Mucosa of gallbladder (tissue), 1 donor: ENCODE measurements around the gene IQSEC2. TPM values are rescaled to one million over a fixed set of nuclear protein-coding genes. Genes with fewer than 3 reads are reported as not detected.

Experiments
- DNase-seq: peaks from one replicate; pipeline ENCODE4 v3.0.0-alpha.2; 2020; ENCODE audit warnings: low spot score
- total RNA-seq: library from RNA; stranded (reverse); gene quantifications from one replicate; pipeline ENCODE4 v1.2.1, GENCODE V29; 2021
- donor health status: DM: no; HTN: no; CAD: no.

Gene IQSEC2
- total RNA-seq, 1 donor from 2014 or later, result 34.5 TPM

DNA sequence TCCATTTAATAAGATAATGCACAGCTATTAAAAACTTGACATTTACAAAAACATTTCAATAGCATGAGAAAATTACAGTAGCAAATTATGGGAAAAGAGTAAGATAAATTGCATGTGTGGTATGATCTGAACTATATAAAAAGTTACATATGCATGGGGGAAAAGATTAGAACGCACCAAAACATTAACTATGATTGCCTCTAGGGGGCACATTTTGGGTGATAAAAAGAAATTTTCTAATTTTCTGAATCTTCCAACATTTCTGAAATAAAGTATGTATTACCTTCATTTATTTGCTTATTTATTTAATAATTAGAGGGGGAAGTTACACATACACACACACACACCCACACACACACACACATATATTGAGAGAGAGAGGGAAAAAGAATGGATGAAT lies 36.8 kb downstream of the IQSEC2 start:
- DNase-seq, result no peak

DNA sequence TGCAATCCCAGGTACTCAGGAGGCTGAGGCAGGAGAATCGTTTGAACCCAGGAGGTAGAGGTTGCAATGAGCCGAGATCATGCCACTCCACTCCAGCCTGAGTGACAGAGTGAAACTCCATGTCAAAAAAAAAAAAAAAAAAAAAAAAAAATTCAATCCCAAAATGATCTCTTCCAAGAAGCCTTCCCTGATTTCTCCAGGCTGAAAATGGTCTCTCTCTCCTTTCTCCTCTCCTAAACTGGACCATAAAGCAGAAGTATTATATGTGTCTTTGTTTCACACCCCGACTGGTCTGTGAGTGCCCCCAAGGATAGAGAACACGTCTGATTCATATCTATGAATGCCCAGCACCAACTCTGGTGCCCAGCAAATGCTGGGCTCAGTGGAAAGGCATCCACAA lies 39.1 kb downstream of the IQSEC2 start:
- no peak for DNase-seq

DNA sequence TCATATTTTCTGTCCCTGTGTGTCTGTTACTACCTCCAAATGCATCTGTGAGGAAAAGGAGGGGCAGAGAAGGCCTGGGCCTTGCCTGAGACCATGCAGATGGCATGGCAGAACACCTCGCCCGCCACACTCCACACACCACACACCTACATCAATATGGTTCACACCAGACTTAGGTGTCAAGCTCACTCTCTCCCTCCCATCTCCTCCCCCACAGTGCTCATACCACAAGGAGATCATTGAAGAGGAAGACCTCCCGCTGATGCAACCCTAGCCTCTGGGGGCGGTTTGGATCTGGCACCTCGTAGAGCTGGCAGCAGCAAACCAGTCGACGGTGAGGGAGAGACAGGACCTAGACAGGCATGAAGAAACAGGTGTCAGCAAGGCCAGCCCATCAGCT lies 39.8 kb downstream of the IQSEC2 start:
- DNase-seq, result no peak

DNA sequence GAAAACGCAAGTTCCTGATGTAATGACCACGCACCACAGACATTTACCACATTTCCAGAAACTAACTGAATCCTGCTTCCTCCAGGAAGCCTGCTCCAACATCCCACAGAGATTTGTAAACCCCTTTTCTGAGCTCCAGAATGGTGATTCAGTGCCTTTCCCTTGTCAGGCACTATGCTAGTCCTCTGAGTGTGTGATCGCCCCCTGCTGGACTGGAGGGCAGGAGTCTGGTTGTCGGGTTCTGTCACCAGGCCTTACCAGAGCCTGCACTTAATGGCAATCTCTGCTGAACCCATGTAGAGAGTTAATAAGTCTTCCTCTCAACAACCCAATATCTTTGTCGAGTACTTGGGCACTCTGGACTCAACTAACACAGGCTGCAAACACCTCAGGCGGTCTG lies 41.9 kb downstream of the IQSEC2 start:
- DNase-seq, result no peak

DNA sequence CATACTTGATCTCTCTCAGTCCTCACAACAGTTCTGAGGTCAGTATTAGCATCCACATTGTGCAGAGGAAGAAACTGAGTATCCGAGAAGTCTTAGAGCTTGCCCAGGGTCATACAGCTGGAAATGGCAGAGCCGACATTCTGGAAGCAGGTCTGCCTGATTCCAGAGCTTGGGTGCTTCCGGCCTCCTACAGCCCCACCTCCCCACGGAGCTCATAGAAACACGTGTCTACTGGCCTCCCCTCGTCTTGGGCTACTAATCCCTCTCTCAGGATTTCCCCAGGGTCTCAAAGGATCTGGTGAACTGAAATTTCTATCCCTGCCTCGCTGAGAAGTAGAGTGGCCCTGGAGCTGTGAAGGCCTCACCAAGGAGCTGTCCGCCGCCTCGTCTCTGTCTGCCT lies 44.3 kb downstream of the IQSEC2 start:
- no peak for DNase-seq

DNA sequence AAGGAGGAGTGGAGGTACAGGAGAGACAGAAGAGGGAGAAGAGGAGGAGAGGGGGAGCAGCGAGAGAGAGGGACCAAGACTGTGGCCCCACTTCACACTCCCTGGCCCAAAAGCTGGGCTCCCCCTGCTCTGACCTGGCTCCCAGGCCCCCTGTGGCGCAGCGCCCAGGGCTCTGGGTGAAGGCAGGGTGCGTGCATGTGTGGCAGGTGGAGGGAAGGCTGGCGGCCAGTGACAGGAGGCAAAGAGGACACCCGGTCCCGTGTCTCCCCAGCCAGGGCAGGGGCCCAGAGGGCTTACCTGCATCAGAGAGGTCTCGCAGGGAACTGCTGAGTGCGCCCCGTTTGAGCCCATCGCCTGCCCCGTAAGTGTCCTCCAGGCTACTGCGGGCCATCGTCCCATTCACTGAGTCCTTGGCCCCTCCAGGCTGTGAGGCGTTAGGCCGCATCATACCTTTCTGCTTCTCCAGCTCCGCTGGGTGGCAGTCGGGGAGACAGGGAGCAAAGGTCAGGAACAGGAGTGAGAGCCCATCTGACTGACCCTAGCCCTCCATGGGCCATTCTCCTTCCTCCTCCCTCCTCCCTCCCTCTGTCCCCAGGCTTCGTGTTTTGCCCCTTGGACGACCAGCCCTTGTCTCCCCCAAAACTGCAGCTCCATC lies 45.2 kb downstream of the IQSEC2 start:
- no peak for DNase-seq

DNA sequence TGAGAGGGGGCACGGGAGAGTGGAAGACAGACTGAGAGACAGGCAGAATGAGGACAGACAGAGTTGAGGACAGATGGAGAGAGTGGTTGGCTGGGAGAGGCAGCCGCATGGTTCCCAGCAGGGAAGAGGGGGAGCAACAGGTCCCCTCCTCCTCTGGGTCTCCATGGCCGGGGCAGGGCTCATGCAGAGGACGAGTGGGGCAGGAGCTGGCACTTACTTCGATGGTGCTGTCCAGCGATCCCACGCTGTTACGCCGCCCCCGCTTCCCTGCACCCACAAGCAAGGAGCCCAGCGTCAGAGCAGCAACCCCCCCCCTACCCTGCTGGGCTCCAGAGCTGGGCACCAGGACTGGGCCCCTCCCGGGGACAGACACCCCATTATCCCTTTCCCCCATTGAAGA lies 45.8 kb downstream of the IQSEC2 start:
- no peak for DNase-seq

DNA sequence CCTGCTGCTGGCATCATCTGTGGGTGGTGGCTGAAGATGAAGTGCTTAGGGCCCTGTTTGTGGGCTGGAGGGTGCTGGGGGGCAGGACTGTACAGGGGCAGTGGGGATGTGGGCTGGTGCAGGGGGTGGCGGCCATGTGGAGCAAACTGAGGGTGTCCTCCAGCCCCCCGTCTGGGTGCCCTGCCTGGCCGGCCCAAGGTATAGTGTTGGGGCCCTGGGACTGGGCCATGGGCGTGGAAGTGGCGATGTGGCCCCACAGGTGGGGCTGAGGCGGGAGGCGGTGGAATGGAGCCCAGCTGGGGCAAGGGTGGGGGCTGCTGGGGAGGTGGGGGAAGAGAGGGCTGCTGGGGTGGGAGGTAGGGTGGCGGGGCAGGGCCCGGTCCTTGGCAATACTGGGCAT lies 46.9 kb downstream of the IQSEC2 start:
- DNase-seq, result no peak

DNA sequence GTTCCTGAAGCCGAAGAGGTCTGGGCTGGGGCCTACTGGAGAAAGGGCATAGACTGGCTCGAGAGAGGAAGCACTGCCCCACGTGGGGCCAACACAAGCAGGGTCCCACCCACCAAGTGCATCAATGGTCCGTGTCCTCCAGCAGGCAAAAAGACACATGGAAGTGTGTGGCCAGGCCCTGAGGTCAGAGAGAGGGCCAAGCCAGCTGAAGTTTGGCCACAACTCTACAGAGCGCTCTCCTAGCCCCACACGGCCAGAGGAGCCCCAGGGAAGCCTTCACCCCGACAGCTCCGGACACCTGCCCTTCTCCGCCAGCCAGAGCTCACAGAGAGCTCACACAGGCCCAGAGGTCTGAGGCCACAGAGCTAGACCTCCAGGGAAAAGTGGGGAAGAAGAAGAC lies 47.8 kb downstream of the IQSEC2 start:
- no peak for DNase-seq

DNA sequence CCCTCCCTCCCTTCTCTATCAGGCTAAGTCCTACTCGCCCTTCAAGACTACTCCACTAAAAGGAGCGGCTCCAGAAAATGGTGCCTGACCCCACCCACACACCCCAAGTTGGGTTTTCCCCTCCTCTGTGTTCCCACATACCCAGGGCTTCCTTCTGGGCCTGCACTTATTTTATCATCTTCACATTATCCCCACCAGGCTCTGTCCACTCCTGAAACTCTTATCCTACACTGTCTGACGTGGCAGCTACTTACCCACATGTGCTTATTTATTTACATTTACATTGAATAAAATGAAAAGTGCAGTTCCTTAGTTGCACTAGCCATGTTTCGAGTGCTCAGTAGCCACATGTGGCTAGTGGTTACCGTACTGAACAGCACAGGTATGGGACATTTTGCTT lies 51.3 kb downstream of the IQSEC2 start:
- no peak for DNase-seq

DNA sequence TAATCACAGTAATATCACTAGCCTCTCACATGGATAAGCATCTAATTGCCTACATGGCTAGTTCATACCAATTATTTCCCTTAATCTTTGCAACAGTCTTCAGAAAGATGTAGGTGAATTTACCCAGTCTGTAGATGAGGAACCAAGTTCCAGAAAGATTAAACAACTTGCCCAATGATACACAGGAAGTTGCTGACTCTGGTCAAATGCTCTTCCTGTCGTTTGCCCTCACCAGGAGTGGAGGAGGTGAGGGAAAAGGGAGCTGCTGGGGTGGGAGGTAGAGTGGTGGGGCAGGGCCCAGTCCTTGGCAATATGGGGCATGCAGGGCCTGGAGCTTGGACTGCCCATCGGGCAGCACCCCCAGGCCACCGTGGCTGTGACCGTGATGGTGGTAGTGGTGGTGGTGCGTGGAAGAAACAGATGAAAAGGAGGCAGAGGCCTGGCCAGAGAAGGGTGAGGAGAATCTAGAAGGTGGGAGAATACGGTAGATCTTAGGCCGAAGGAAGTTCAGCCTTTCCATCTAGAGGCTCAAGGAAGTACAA lies 54.1 kb downstream of the IQSEC2 start:
- DNase-seq, result no peak

DNA sequence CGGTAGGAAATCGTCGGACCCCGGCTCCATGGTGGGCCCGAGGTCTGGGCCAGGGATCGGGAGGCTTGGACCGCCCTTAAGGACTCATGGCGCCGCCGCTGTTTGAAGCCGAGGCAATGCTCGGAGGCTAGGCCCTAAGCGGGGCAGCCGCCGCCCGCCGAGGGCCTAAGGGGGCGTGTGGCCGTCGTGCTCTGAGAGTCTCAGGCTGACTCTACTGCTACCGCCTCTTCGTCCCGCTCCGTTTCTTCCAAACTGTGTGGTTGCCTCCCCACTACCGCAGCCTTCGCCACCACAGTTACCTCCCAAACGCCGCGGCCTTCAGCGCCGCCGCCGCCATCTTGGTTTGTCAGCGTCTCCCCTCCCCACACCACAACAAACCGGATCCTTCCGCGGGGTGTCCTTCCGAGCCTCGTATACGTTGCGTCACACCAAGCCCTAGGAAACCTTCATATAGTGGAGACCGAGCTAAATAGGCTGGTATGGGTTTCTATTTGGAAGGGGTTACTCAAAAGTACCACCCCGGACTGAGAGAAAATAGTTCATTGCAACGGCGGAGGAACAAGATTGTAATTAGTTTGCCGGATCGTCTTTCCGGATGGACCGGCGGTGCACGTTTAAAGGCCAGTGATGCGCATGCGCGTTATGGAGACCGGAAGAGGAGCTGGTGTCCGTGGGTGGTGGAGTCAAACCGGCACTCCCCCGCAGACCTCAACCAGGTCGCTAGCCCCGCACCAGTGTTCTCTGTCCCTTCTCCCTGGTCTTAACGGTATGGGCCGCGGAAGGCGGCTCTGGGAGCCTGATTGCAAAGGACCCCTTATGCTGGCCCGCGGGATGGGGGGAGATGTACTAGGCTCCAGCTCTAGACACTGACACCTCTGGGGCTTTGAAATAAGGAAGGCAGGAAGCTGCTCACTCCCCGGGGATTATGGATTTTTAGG lies 56.3 kb downstream of the IQSEC2 start, which contains the start of gene KDM5C:
TSS of gene KDM5C (minus strand) at position 348 of the 938 bp plus-strand sequence. CDS start at position 30, 318 bp downstream.
- peak; percentile 95 for DNase-seq

DNA sequence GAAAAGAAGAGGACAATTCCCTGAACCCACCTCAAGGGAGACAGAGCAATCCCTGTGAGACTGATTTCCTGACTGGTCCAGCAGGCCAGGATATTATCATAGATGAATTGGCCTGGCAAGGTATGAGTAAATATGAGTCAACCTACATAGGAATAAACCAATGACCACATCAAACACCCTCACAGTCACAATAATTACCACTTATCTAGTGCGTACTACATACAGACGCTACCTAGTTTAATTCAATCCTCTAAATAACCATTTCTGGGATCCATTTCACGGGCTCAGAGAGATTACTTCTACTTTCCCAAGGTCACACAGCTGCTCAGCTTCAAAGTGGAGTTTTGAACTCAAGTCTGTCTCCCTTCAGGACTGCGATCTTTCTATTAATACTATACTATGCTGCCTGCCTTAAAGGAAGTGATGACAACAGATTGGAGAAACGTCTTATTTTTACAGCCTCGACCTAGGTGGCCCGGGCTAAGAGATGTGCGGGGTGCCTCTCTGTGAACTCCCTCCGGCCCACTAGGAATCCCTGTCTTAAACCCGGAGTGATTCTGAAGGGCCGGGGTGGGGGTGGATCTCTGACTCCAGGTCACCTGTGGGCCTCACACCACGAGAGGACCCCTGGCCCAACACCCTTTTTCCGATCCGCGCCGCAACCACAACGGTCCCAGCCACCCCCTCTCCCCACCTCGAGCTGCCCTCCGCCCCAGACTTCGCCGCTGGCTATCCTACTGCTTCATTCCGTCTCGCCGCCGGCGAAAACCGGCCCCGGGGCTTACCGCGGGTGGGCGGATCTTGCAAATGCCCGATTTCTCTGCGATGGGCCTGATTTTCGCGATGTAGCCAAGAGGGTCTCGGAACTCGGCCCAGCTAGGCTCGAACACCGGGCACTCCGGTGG lies 57.2 kb downstream of the IQSEC2 start:
- DNase-seq, result no peak

DNA sequence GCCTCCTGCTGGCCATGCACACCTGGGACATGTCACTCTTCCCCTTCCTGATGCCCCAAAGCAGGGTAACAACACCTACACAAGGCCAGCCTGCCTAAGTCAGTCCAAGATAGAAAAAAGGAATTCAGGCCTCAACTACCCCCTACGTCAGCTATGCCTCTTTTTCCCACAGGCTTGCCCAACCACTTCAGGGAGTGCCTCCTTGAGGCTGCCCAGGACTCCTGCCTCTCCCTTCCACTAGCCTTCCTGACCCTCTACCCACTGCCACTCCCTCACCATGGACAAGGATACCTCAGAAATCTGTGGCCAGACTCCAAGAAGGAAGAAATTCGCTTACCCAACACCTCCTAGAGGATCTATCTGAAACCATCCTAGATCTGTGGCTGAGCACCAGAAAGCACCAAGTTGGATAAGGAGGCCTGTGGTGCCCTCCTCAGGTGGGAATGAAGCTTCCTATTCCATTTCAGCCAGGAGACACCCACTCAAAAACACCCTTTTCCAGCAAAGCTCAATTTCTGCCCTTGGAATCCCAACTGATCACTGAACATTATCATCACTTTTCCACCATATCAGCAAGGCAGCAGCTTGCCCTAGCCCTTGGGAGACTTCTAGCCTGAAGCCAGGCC lies 58.2 kb downstream of the IQSEC2 start:
- no peak for DNase-seq

Other genes starting within 250 kb of the IQSEC2 start
- gene GPR173, start 232.8 kb downstream of the IQSEC2 start, total RNA-seq, result 1.4 TPM
- 34.8 TPM for gene TSPYL2, start 199.2 kb downstream of the IQSEC2 start, total RNA-seq
- gene KANTR, start 187.4 kb downstream of the IQSEC2 start, total RNA-seq, result 10.3 TPM
- gene KDM5C, start 56.4 kb downstream of the IQSEC2 start, total RNA-seq, result 140 TPM
- gene SMC1A, start 141.1 kb upstream of the IQSEC2 start, total RNA-seq, result 65.6 TPM
- gene RIBC1, start 141.3 kb upstream of the IQSEC2 start, total RNA-seq, result 2.6 TPM
- 71.5 TPM for gene HSD17B10, start 152.8 kb upstream of the IQSEC2 start, total RNA-seq